Hair follicular keratinocyte (primary cell): ENCODE results near the gene AQP10. TPM values are rescaled to one million over a fixed set of nuclear protein-coding genes. Genes with fewer than 3 reads are reported as not detected.

Experiments
- total RNA-seq: library from RNA; depleted of rRNA; stranded (reverse); fragments of >200 nt; gene quantifications from 2 replicates; pipeline ENCODE4 v1.2.3, GENCODE V29; 2015

The AQP10 gene, protein sequence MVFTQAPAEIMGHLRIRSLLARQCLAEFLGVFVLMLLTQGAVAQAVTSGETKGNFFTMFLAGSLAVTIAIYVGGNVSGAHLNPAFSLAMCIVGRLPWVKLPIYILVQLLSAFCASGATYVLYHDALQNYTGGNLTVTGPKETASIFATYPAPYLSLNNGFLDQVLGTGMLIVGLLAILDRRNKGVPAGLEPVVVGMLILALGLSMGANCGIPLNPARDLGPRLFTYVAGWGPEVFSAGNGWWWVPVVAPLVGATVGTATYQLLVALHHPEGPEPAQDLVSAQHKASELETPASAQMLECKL
- total RNA-seq, result 0.08 TPM in 1 of 2 replicates, not detected in the other

DNA sequence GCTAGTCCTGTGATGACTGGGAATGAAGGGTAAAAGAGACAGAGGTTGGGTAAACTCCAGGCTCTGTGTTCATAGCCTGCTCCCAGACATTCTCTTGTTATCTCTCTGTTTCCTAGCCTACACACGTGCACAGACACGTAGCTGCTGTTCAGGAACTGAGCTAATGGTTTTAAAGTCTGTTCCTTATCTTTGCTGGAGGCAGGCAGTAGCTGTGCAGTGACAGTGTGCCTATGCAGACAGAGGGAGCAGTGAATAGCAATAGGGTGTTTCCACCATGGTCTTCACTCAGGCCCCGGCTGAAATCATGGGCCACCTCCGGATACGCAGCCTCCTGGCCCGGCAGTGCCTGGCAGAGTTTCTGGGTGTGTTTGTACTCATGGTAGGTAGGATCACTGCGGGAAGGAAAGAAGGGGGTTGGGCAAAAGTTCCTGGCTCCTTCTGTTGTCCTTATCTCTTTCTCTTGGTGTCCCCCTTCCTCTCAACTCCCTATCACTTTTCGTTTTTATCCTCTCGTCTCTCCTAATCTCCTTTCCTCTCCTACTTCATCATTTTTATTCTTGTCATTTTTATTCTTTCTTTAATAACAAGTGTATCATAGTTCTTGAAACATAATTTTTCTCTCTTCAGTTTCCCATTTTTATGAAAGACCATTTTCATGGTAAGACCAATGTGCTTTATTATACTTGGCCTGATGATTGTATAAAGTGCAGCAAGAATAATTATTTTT lies at the start of gene AQP10:
Gene AQP10, plus strand, starts transcription at position 212 of the 727 bp plus-strand sequence. Its CDS starts 63 bp downstream, at position 275.

DNA sequence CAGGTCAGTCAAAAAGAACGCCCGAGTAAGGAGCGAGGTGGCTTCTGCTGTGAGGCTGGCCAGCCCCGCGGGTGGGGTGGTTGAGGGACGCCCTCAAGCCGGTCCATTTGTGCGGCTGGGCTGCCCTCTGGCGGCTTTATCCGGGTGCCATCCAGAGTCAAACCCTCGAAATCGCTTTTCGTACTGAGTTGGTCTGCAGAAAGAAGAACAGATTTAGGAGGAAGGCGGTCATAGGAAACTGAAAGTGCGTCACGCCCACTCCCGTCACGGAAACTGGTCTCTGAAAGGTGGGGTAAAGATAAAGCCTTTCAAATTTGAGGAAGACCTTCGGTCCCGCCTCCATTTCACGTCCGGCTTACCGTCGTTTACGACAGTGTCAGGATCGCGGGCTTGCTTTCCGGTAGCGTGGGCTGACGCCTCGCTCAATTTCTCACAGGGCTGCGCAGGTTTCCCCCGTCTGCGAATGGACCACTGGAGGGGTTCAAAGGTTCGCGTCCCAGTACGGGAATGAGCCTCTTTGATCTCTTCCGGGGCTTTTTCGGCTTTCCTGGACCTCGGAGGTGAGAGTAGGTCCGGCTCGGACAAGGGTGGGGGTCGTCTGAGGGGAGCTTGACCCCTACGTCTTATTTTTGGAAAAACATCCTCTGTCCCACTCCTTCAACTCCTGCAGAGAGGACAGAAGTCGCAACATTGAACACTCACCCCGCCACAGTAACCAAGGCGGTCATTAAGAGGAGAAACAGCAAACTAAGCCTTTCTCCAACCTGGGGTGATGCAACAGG lies 48.5 kb upstream of the AQP10 start, which contains the start of gene HAX1:
Gene HAX1, plus strand, starts transcription at position 413 of the 782 bp plus-strand sequence. Its CDS starts 95 bp downstream, at position 508.

DNA sequence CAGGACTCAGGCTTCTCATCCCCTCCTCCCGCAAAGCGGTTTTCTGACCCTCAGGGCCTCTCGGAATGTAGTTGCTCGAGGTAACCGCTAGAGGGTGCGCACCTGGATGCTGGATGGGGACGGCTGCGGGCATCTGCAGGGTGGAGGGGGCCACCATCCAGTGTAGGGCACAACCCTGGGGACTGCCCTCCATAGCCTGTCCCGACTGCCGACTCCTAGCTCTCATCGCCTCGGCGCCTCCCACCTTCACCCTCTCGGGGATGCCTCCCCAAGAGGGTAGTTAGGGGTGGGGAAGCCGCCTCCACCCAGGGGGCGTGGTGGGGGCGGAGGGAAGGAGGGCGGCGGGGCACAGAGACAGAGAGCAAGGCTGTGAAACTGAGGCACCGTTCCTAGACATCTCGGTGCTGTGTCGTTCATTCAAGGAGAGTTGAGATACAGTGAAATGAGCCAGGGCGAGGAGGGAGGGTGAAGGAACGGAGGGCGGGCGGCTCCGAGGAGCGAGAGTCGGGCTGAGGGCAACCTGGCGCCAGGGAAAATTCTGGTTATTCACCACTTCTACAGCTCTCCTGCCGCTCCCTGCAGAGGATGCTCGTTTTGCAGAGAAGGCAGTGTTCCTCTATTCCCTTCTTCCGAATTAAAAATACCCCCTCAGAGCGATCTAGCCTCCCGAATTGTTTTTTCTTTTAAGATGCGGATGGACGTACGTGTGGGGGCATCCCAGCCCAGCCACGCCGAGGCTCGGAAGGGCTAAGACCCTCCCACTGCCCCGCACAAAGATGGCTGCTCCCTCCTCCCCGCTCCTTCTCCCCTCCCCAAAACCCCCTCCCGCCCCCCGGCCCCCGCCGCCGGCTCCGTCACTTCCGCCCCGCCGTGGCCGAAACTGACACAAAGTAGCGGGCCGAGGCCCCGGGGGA lies 4.0 kb downstream of the AQP10 start, which contains the start of gene ATP8B2:
Gene ATP8B2, plus strand, starts transcription at position 857 of the 914 bp plus-strand sequence. CDS start 2,617 bp downstream, outside the sequence.

Other genes starting within 250 kb of the AQP10 start
- not detected in 2 replicates for gene NUP210L, start 166.0 kb upstream of the AQP10 start, total RNA-seq
- gene TPM3, start 129.0 kb upstream of the AQP10 start, total RNA-seq, result 438 and 559 TPM in 2 replicates
- gene CFAP141, start 114.8 kb upstream of the AQP10 start, total RNA-seq, result not detected in 2 replicates
- 49.7 and 66.9 TPM in 2 replicates for gene UBAP2L, start 100.1 kb upstream of the AQP10 start, total RNA-seq
- gene HAX1, start 48.5 kb upstream of the AQP10 start, total RNA-seq, result 152 and 174 TPM in 2 replicates
- gene ATP8B2, start 4.4 kb downstream of the AQP10 start, total RNA-seq, result 16.8 and 20.8 TPM in 2 replicates
- 13.1 and 14.9 TPM in 2 replicates for gene IL6R, start 84.2 kb downstream of the AQP10 start, total RNA-seq
- gene TDRD10, start 181.1 kb downstream of the AQP10 start, total RNA-seq, result not detected in 2 replicates
- under 0.01 TPM in 1 of 2 replicates, not detected in the other for gene SHE, start 181.3 kb downstream of the AQP10 start, total RNA-seq
- 23.7 and 24.7 TPM in 2 replicates for gene UBE2Q1, start 237.6 kb downstream of the AQP10 start, total RNA-seq
- gene CHRNB2, start 246.7 kb downstream of the AQP10 start, total RNA-seq, result under 0.01 and 0.04 TPM in 2 replicates